ENCODE measurements around the gene FAF1. TPM values are rescaled to one million over a fixed set of nuclear protein-coding genes. Genes with fewer than 3 reads are reported as not detected.
A peak's percentile ranks its signal among the peaks of the same experiment; 100 is the strongest.

FAF1 gene
- total RNA-seq, 1 donor from 2014 or later: 46.4 TPM

DNA sequence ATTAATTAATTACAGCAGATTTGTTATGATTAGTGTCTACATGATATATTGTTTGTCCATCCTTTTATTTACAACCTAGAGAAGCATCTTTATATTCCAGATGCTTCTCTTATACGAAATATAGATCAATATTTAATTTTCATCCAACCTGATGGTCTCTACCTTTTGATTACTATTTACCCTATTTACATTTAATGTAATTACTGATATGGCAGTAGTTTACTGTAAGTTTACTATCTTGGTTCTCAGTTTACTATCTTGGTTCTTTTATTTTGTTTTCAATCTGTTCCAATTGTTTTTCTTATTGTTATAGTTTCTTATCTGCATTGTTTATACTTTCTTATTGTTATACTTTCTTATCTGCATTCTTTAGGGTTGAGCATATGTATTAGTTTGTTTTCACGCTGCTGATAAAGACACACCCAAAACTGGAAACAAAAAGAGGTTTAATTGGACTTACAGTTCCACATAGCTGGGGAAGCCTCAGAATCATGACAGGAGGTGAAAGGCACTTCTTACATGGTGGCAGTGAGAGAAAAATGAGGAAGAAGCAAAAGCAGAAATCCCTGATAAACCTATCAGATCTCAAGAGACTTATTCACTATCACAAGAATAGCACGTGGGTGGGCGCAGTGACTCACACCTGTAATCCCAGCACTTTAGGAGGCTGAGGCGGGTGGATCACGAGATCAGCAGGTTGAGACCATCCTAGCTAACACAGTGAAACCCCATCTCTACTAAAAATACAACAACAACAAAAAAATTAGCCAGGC is 28.9 kb downstream of the FAF1 start:
- TF ChIP-seq, protein P1, sequence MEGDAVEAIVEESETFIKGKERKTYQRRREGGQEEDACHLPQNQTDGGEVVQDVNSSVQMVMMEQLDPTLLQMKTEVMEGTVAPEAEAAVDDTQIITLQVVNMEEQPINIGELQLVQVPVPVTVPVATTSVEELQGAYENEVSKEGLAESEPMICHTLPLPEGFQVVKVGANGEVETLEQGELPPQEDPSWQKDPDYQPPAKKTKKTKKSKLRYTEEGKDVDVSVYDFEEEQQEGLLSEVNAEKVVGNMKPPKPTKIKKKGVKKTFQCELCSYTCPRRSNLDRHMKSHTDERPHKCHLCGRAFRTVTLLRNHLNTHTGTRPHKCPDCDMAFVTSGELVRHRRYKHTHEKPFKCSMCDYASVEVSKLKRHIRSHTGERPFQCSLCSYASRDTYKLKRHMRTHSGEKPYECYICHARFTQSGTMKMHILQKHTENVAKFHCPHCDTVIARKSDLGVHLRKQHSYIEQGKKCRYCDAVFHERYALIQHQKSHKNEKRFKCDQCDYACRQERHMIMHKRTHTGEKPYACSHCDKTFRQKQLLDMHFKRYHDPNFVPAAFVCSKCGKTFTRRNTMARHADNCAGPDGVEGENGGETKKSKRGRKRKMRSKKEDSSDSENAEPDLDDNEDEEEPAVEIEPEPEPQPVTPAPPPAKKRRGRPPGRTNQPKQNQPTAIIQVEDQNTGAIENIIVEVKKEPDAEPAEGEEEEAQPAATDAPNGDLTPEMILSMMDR (IDR thresholded peaks at IDR 0.05): no peak
- peak; percentile 20 for ATAC-seq
- H3K27me3 ChIP-seq: no peaks in the 10 kb centered on the region
- no peaks in the 10 kb centered on the region for H3K4me1 ChIP-seq
- no peak for DNase-seq
- intact Hi-C loops (cut with DNase I): no loop called here
- no peaks in the 10 kb centered on the region for H3K9me3 ChIP-seq
- no peak overlapping the region for H3K4me3 ChIP-seq
- H3K36me3 ChIP-seq: no peaks in the 10 kb centered on the region
- H3K27ac ChIP-seq: no peak overlapping the region

DNA sequence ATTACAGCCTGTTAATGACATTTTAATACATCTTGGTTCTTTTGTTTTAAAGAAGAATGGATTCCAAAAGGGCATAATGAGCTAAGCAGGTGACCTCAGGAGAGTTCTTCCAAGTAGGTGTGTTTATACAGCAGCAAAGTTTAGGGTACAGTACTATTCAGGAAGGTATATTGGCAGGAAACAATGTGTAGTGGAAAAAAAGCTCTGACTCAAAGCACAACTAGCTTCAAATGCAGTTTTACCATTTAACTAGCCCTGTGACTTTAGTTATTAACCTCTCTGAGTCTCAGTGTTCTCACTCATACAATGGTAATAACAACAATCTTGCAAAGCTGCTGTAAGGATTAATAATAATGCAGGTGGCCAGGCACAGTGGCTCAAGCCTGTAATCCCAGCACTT is 29.9 kb downstream of the FAF1 start:
- no peaks in the 10 kb centered on the region for H3K27me3 ChIP-seq
- no peaks in the 10 kb centered on the region for H3K36me3 ChIP-seq
- no peak for ATAC-seq
- intact Hi-C loops (cut with DNase I): no loop called here
- no peak for DNase-seq
- TF ChIP-seq, protein P1 (IDR thresholded peaks at IDR 0.05): no peak
- H3K4me3 ChIP-seq: no peak overlapping the region
- no peaks in the 10 kb centered on the region for H3K9me3 ChIP-seq
- H3K4me1 ChIP-seq: no peaks in the 10 kb centered on the region
- H3K27ac ChIP-seq: no peak overlapping the region

DNA sequence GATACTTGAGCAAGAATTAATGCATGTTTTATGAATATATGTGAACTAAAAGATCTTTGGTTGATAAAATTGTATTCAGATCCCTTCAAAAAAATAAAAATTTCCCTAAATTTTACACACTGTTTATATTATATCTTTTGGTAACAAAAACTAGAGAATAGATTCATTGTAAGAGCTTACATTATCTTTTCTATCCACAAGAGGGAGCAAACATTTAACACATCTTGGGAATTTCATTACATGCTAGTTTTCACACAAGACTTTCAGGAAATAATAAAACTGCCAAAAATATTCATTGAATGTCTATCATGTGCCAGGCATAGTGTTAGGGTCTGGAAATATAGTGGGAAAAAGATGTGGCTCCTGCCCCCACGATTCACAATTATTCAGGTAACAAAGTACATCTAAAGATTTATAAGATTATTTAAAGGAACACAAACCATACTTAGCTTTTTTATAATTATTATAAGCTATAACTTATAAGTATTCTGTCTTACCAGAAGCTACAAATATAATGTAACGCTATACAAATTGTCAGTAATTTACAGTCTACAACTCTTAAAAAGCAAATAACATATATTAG is 30.6 kb downstream of the FAF1 start:
- H3K4me3 ChIP-seq: no peak overlapping the region
- intact Hi-C loops (cut with DNase I): no loop called here
- no peaks in the 10 kb centered on the region for H3K27me3 ChIP-seq
- TF ChIP-seq, protein P1 (IDR thresholded peaks at IDR 0.05): peak; percentile 61
- H3K9me3 ChIP-seq: no peaks in the 10 kb centered on the region
- DNase-seq: no peak
- H3K27ac ChIP-seq: no peak overlapping the region
- H3K4me1 ChIP-seq: no peaks in the 10 kb centered on the region
- ATAC-seq: no peak
- H3K36me3 ChIP-seq: no peaks in the 10 kb centered on the region

DNA sequence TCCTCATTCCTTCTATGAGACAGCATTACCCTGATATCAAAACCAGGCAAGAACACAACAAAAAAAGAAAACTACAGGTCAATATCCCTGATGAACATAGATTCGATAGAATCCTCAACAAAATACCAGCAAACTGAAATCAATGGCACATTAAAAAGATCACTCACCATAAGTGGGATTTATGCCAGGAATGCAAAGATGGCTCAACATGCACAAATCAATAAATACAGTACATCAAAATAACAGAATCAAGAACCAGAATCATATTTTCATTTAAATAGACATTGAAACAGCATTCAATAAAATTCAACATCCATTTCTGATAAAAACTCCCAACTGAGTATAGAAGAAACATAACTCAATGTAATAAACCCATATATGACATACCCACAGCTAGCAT is 36.5 kb downstream of the FAF1 start:
- intact Hi-C loops (cut with DNase I): no loop called here
- H3K36me3 ChIP-seq: no peaks in the 10 kb centered on the region
- no peaks in the 10 kb centered on the region for H3K9me3 ChIP-seq

DNA sequence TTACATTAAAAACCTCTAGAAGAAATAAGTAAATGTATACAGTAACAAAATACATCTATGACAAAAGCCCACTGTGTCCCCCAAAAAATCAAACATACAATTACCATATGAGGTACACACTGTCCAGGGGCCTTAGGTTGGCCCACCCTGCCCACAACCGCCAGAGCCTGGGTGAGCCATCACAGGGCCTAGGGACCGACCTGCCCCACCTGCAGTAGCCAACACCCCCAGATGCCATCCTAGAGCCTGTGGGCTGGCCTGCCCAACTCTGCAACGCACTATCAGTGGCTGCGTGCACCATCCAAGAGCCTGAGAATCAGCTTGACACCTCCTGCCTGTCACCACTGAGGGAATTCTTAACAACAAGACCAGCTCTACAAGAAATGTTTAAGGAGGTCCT is 39.0 kb downstream of the FAF1 start:
- Histone ChIP-seq H3K4me3 (no peak overlapping the region), H3K27ac (no peak overlapping the region), H3K9me3 (no peaks in the 10 kb centered on the region), H3K27me3 (no peaks in the 10 kb centered on the region), H3K4me1 (no peaks in the 10 kb centered on the region), H3K36me3 (no peaks in the 10 kb centered on the region)
- DNase-seq (no peak), ATAC-seq (no peak)
- intact Hi-C loops (cut with DNase I): no loop called here
- TF ChIP-seq, protein P1 (IDR thresholded peaks at IDR 0.05): no peak

More for the DNA sequence above, 36.5 kb downstream of the FAF1 start:
- no peaks in the 10 kb centered on the region for H3K4me1 ChIP-seq
- H3K27me3 ChIP-seq: no peaks in the 10 kb centered on the region
- no peak for ATAC-seq
- TF ChIP-seq, protein P1 (IDR thresholded peaks at IDR 0.05): no peak
- no peak overlapping the region for H3K27ac ChIP-seq
- no peak overlapping the region for H3K4me3 ChIP-seq
- DNase-seq: no peak
